ENCODE measurements around the gene CHCHD5.

GRCh38 chr2:112540906-112541305 lies 43.5 kb upstream of the CHCHD5 start:
- no peak for TF ChIP-seq CTCF (IDR thresholded peaks at IDR 0.05)
- TF ChIP-seq POLR2A (IDR thresholded peaks at IDR 0.05), result no peak
